Measurements from ENCODE around the gene SUV39H2.
"Not testable (repeated sequence)": the region's sequence is repeated elsewhere in the genome, so short reads cannot be mapped to it uniquely, and the experiment has no call there.

Gene SUV39H2

GRCh38 chr10:14876764-14877163 lies 1.9 kb upstream of the SUV39H2 start:
- DNase-seq: no peak

- DNase-seq: peak in 1 of 2 donors; percentile 23
Measured at GRCh38 chr10:14879124-14879927, 660 bp downstream of the SUV39H2 start.

- no peak for DNase-seq
Measured at GRCh38 chr10:14879928-14880193, 1.2 kb downstream of the SUV39H2 start.

GRCh38 chr10:14880229-14880628 lies 1.6 kb downstream of the SUV39H2 start:
- no peak for DNase-seq

GRCh38 chr10:14884082-14884481 lies 5.4 kb downstream of the SUV39H2 start:
- no peak for DNase-seq

GRCh38 chr10:14889318-14889717 lies 10.7 kb downstream of the SUV39H2 start:
- no peak for DNase-seq

GRCh38 chr10:14891151-14891550 lies 12.5 kb downstream of the SUV39H2 start:
- DNase-seq: no peak

- DNase-seq: no peak
Measured at GRCh38 chr10:14904316-14904732, 25.7 kb downstream of the SUV39H2 start.

GRCh38 chr10:14904864-14905263 lies 26.2 kb downstream of the SUV39H2 start:
- no peak for DNase-seq

- no peak for DNase-seq
Measured at GRCh38 chr10:14905890-14906289, 27.2 kb downstream of the SUV39H2 start.

GRCh38 chr10:14906765-14907164 lies 28.1 kb downstream of the SUV39H2 start:
- DNase-seq: no peak

- DNase-seq: not testable (repeated sequence)
Measured at GRCh38 chr10:14907591-14907990, 28.9 kb downstream of the SUV39H2 start.

GRCh38 chr10:14909101-14909500 lies 30.4 kb downstream of the SUV39H2 start:
- DNase-seq: no peak

GRCh38 chr10:14910953-14911352 lies 32.3 kb downstream of the SUV39H2 start:
- DNase-seq: no peak

- DNase-seq: no peak
Measured at GRCh38 chr10:14911801-14912200, 33.1 kb downstream of the SUV39H2 start.

GRCh38 chr10:14916600-14916999 lies 37.9 kb downstream of the SUV39H2 start:
- no peak for DNase-seq

GRCh38 chr10:14917827-14918226 lies 39.2 kb downstream of the SUV39H2 start:
- DNase-seq: no peak

- no peak for DNase-seq
Measured at GRCh38 chr10:14918964-14919363, 40.3 kb downstream of the SUV39H2 start.

- DNase-seq: no peak
Measured at GRCh38 chr10:14924013-14924412, 45.3 kb downstream of the SUV39H2 start.

GRCh38 chr10:14925268-14925667 lies 46.6 kb downstream of the SUV39H2 start:
- no peak for DNase-seq

- no peak for DNase-seq
Measured at GRCh38 chr10:14926061-14926470, 47.4 kb downstream of the SUV39H2 start.

- no peak for DNase-seq
Measured at GRCh38 chr10:14926722-14927416, 48.2 kb downstream of the SUV39H2 start.

- DNase-seq: no peak
Measured at GRCh38 chr10:14930610-14931009, 51.9 kb downstream of the SUV39H2 start.

- no peak for DNase-seq
Measured at GRCh38 chr10:14936584-14936983, 57.9 kb downstream of the SUV39H2 start.

GRCh38 chr10:14938971-14939370 lies 60.3 kb downstream of the SUV39H2 start:
- peak in 1 of 2 donors; percentile 4 for DNase-seq

Data from bone marrow (tissue), 2 donors.